Mesenchymal stem cell (in vitro differentiated cells and primary cell): Measurements from ENCODE around the gene TMEM121B.
A peak's percentile ranks its signal among the peaks of the same experiment; 100 is the strongest.

Experiments
- DNase-seq: peaks from one replicate; pipeline ENCODE4 v3.0.0-alpha.2; 2013
- H2AFZ ChIP-seq: one replicate; pipeline ENCODE4 v1.6.1; 2013; ENCODE audit warnings: low read depth, mild to moderate bottlenecking, control low read depth, inconsistent platforms, low read length, moderate library complexity
- H2AK5ac ChIP-seq: 2 replicates; pipeline ENCODE4 v1.6.1; 2013; ENCODE audit warnings: low read length, moderate library complexity, mild to moderate bottlenecking, inconsistent platforms; ENCODE audit not compliant: severe bottlenecking
- H2BK120ac ChIP-seq: one replicate; pipeline ENCODE4 v1.6.1; 2013; ENCODE audit warnings: low read depth, mild to moderate bottlenecking, inconsistent platforms, low read length, moderate library complexity
- H2BK12ac ChIP-seq, 2 experiments: one replicate each; pipeline ENCODE4 v1.6.1; 2013; ENCODE audit warnings: inconsistent platforms in 2 of 2, low read length in 2 of 2, mild to moderate bottlenecking in 2 of 2, moderate library complexity in 2 of 2, control low read depth in 1 of 2
- H2BK15ac ChIP-seq: one replicate; pipeline ENCODE4 v1.6.1; 2013; ENCODE audit warnings: mild to moderate bottlenecking, low read depth, inconsistent platforms; ENCODE audit not compliant: poor library complexity, severe bottlenecking
- H2BK5ac ChIP-seq: 2 replicates; pipeline ENCODE4 v1.6.1; 2013; ENCODE audit warnings: low read depth, mild to moderate bottlenecking, low read length, control low read depth, inconsistent platforms; ENCODE audit not compliant: poor library complexity, severe bottlenecking
- H3K14ac ChIP-seq, 2 experiments: one replicate each; pipeline ENCODE4 v1.6.1; 2013; ENCODE audit warnings: inconsistent platforms in 2 of 2, low read length in 2 of 2, control low read depth in 1 of 2, mild to moderate bottlenecking in 1 of 2, moderate library complexity in 1 of 2
- H3K18ac ChIP-seq, 2 experiments: one replicate each; pipeline ENCODE4 v1.6.1; 2013; ENCODE audit warnings: inconsistent platforms in 2 of 2, low read length in 2 of 2, control low read depth in 1 of 2, low read depth in 1 of 2, mild to moderate bottlenecking in 1 of 2
- H3K23ac ChIP-seq, 2 experiments: one replicate each; pipeline ENCODE4 v1.6.1; 2013; ENCODE audit warnings: inconsistent platforms in 2 of 2, low read length in 2 of 2, mild to moderate bottlenecking in 2 of 2, moderate library complexity in 2 of 2, control low read depth in 1 of 2
- H3K27ac ChIP-seq: 2 replicates; pipeline ENCODE4 v1.5.1; 2013; ENCODE audit warnings: mild to moderate bottlenecking, moderate library complexity, low read length, control low read depth, inconsistent platforms; ENCODE audit not compliant: poor library complexity, severe bottlenecking
- H3K27me3 ChIP-seq, 2 experiments: 2 replicates each; pipeline versions ENCODE4 v1.6.1 to v1.7.0; 2013; ENCODE audit warnings: low read length in 2 of 2, mild to moderate bottlenecking in 2 of 2, moderate library complexity in 2 of 2, control low read depth in 1 of 2, inconsistent platforms in 1 of 2; ENCODE audit not compliant: control insufficient read depth in 1 of 2, insufficient read depth in 1 of 2
- H3K36me3 ChIP-seq, 2 experiments: 2 replicates each; pipeline versions ENCODE4 v1.6.1 to v1.7.0; 2013; ENCODE audit warnings: low read length in 2 of 2, control low read depth in 1 of 2, inconsistent platforms in 1 of 2, low read depth in 1 of 2, mild to moderate bottlenecking in 1 of 2; ENCODE audit not compliant: insufficient read depth in 2 of 2, control insufficient read depth in 1 of 2
- H3K4ac ChIP-seq, 2 experiments: one replicate each; pipeline ENCODE4 v1.6.1; 2013; ENCODE audit warnings: inconsistent platforms in 2 of 2, low read length in 2 of 2, mild to moderate bottlenecking in 2 of 2, moderate library complexity in 2 of 2, control low read depth in 1 of 2, low read depth in 1 of 2
- H3K4me1 ChIP-seq: 2 replicates; pipeline ENCODE4 v1.6.1; 2013; ENCODE audit warnings: low read depth, low read length, control low read depth; ENCODE audit not compliant: control insufficient read depth, insufficient read depth
- H3K4me2 ChIP-seq: 2 replicates; pipeline ENCODE4 v1.6.1; 2013; ENCODE audit warnings: low read length, mild to moderate bottlenecking, inconsistent platforms; ENCODE audit not compliant: poor library complexity, severe bottlenecking
- H3K4me3 ChIP-seq, 2 experiments: 2 replicates each; pipeline versions ENCODE4 v1.5.1 to v1.7.0; 2013; ENCODE audit warnings: low read length in 2 of 2, mild to moderate bottlenecking in 2 of 2, control low read depth in 1 of 2, low read depth in 1 of 2; ENCODE audit not compliant: insufficient read depth in 1 of 2
- H3K79me1 ChIP-seq: replicated peaks from 2 replicates; pipeline ENCODE4 v1.6.1; 2013; ENCODE audit warnings: mild to moderate bottlenecking, control low read depth, low read length, inconsistent platforms; ENCODE audit not compliant: poor library complexity, severe bottlenecking
- H3K9ac ChIP-seq: 2 replicates; pipeline ENCODE4 v1.7.0; 2013; ENCODE audit warnings: mild to moderate bottlenecking, low read length, moderate library complexity
- H3K9me3 ChIP-seq: 2 replicates; pipeline ENCODE4 v1.7.0; 2013; ENCODE audit warnings: mild to moderate bottlenecking, low read length; ENCODE audit not compliant: control insufficient read depth
- H4K8ac ChIP-seq: one replicate; pipeline ENCODE4 v1.6.1; 2013; ENCODE audit warnings: inconsistent platforms, mild to moderate bottlenecking, low read length, moderate library complexity
- H4K91ac ChIP-seq: one replicate; pipeline ENCODE4 v1.6.1; 2013; ENCODE audit warnings: mild to moderate bottlenecking, low read length, inconsistent platforms
- WGBS: methylation state at CpG from one replicate; pipeline ENCODE4 v1.1.7; 2013; ENCODE audit warnings: mixed read lengths; 5-methylcytosine and 5-hydroxymethylcytosine counted together

The TMEM121B gene

DNA sequence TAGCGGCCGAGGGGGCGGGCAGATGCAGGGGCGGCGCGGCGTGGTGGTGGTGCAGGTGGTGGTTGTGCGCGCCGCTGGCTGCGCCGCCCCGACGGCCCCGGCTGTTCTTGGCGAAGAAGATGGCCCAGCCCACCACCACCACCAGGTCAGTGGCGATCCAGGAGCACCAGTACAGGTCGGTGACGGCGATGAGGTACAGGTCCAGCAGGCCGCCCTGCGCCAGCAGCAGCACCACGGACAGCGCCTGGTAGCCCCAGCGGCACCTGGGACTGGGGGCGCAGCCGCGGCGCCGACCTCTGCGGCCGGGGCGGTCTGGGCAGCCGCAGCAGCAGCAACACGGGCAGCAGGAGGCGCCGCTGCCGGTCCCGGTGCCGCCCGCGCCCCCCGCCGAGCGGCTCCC is 879 bp downstream of the TMEM121B start:
- H4K8ac ChIP-seq, result no peak overlapping the region
- H2AFZ ChIP-seq, result no peak overlapping the region
- H3K18ac ChIP-seq, result no peak overlapping the region
- no peak overlapping the region for H3K27ac ChIP-seq
- H3K79me1 ChIP-seq, result no peaks in the 10 kb centered on the region
- no peak overlapping the region for H3K23ac ChIP-seq
- peaks cover 50 to 54% of the 10 kb centered on the region in 2 experiments for H3K27me3 ChIP-seq
- H3K9me3 ChIP-seq, result no peaks in the 10 kb centered on the region
- no peak overlapping the region for H3K9ac ChIP-seq
- H3K36me3 ChIP-seq, result no peaks in the 10 kb centered on the region
- peak overlapping the region; percentile 92 for H3K4me2 ChIP-seq
- H4K91ac ChIP-seq, result no peak overlapping the region
- H2AK5ac ChIP-seq, result no peak overlapping the region
- no peak overlapping the region for H2BK5ac ChIP-seq
- WGBS, result 3% methylated on average over 20 of the region's 45 CpGs
- peak overlapping the region in 1 of 2 experiments; percentile 57 for H3K4me3 ChIP-seq
- no peak overlapping the region for H2BK12ac ChIP-seq
- no peak overlapping the region for H3K4ac ChIP-seq
- no peak overlapping the region for H2BK120ac ChIP-seq
- H2BK15ac ChIP-seq, result peak overlapping the region; percentile 45
- no peak overlapping the region for H3K14ac ChIP-seq
- peak; percentile 42 for DNase-seq
- peaks cover 17% of the 10 kb centered on the region for H3K4me1 ChIP-seq

DNA sequence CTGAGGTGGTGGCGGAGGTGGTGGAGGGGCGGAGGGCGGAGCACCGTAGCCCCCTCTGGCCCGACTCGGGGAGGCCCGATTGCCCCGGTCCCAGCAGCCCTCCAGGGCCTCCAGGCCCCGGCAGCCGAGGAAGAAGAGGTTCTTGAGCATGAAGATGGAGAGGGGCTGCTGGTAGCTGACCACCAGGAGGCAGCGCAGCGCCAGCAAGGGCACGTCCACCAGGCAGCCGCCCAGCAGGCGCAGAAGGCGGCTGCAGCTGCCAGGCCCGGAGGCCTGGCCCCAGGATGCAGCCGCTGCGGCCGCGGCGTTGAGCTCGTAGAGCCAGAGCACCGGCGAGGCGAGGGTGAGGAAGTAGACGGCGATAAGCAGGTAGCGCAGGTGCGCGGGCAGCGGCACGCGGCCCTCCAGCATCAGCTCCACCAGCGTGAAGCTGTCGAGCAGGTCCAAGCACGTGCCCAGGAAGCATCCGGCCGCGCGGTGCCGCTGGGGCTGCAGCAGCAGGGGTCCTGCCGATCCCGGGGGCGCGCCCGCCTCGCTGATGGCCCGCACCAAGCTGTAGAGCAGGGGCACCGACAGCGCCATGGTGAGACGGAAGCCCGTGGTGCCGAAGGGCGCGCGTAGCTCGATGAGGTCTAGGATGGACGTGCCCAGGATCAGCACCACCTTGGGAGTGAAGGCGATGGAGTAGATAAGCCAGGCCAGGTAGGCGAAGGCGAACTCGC is 1.5 kb downstream of the TMEM121B start:
- H3K14ac ChIP-seq, result no peak overlapping the region
- H3K9me3 ChIP-seq, result no peaks in the 10 kb centered on the region
- no peak overlapping the region for H2BK12ac ChIP-seq
- peaks cover 50 to 54% of the 10 kb centered on the region in 2 experiments for H3K27me3 ChIP-seq
- H2AK5ac ChIP-seq, result no peak overlapping the region
- no peak overlapping the region for H3K4me3 ChIP-seq
- H2AFZ ChIP-seq, result no peak overlapping the region
- H4K8ac ChIP-seq, result no peak overlapping the region
- no peak for DNase-seq
- no peak overlapping the region for H2BK15ac ChIP-seq
- WGBS, result 68% methylated on average over 58 of the region's 63 CpGs
- no peak overlapping the region for H3K4me2 ChIP-seq
- H2BK120ac ChIP-seq, result no peak overlapping the region
- peaks cover 17% of the 10 kb centered on the region for H3K4me1 ChIP-seq
- H3K23ac ChIP-seq, result peak overlapping the region in 1 of 2 experiments; percentile 83
- H4K91ac ChIP-seq, result no peak overlapping the region
- H3K27ac ChIP-seq, result no peak overlapping the region
- H3K4ac ChIP-seq, result no peak overlapping the region
- H3K18ac ChIP-seq, result no peak overlapping the region
- no peak overlapping the region for H2BK5ac ChIP-seq
- H3K9ac ChIP-seq, result no peak overlapping the region
- H3K79me1 ChIP-seq, result no peaks in the 10 kb centered on the region
- no peaks in the 10 kb centered on the region for H3K36me3 ChIP-seq

GRCh38 chr22:17118342-17118741 is 2.8 kb downstream of the TMEM121B start:
- no peak overlapping the region for H3K4me2 ChIP-seq
- no peaks in the 10 kb centered on the region for H3K9me3 ChIP-seq
- H3K4me1 ChIP-seq, result peaks cover 17% of the 10 kb centered on the region
- H2BK12ac ChIP-seq, result no peak overlapping the region
- H3K79me1 ChIP-seq, result no peaks in the 10 kb centered on the region
- H3K27ac ChIP-seq, result no peak overlapping the region
- DNase-seq, result no peak
- no peak overlapping the region for H2AFZ ChIP-seq
- no peak overlapping the region for H3K14ac ChIP-seq
- H3K4ac ChIP-seq, result no peak overlapping the region
- H2BK15ac ChIP-seq, result no peak overlapping the region
- no peak overlapping the region for H3K9ac ChIP-seq
- H4K8ac ChIP-seq, result no peak overlapping the region
- H4K91ac ChIP-seq, result no peak overlapping the region
- H3K18ac ChIP-seq, result no peak overlapping the region
- no peak overlapping the region for H3K23ac ChIP-seq
- no peak overlapping the region for H2BK5ac ChIP-seq
- no peak overlapping the region for H2AK5ac ChIP-seq
- H2BK120ac ChIP-seq, result no peak overlapping the region
- no peak overlapping the region for H3K4me3 ChIP-seq
- peaks cover 55 to 58% of the 10 kb centered on the region in 2 experiments for H3K27me3 ChIP-seq
- WGBS, result 86% methylated on average over 4 of the region's 4 CpGs
- H3K36me3 ChIP-seq, result no peaks in the 10 kb centered on the region

DNA sequence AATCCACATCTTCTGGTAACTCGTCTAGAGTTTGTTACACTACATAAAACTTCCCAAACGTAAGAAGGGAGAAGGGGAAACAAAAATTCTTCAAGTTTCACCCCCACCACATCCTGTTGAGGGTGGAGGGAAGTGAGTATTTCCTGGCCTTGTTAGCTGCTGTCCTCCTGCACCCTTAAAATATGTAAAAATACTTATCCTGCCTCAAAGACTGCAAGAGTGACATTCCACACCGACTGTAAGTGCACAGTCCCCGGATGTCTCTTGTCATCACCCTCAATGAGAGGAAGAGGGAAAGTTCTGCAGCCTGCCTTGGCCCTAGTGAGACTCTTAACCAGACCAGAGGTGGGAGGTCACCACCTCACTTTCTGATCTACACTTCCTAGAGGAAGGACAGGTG is 3.3 kb downstream of the TMEM121B start:
- Histone ChIP-seq H2BK120ac (no peak overlapping the region), H2AK5ac (no peak overlapping the region), H2BK5ac (no peak overlapping the region), H3K23ac (no peak overlapping the region), H3K4me2 (no peak overlapping the region), H4K8ac (no peak overlapping the region), H3K27me3 (peaks cover 55 to 58% of the 10 kb centered on the region in 2 experiments), H2BK12ac (no peak overlapping the region), H3K27ac (no peak overlapping the region), H3K79me1 (no peaks in the 10 kb centered on the region), H3K18ac (no peak overlapping the region), H3K4me3 (no peak overlapping the region), H3K36me3 (no peaks in the 10 kb centered on the region), H2AFZ (no peak overlapping the region), H2BK15ac (no peak overlapping the region), H3K4ac (no peak overlapping the region), H3K4me1 (peaks cover 17% of the 10 kb centered on the region), H3K14ac (no peak overlapping the region), H3K9ac (no peak overlapping the region), H3K9me3 (no peaks in the 10 kb centered on the region), H4K91ac (no peak overlapping the region)
- no peak for DNase-seq
- 90% methylated on average over 3 of the region's 4 CpGs for WGBS
